Neural crest cell (in vitro differentiated cells): Measurements from ENCODE around the gene UCP3. TPM values are rescaled to one million over a fixed set of nuclear protein-coding genes. Genes with fewer than 3 reads are reported as not detected.

Experiments used
- DNase-seq: peaks from one replicate; pipeline ENCODE4 v3.0.0; 2021; ENCODE audit warnings: low read depth, mixed read lengths, low spot score
- H3K27ac Mint-ChIP-seq: one replicate; pipeline ENCODE4 v1.8.0; 2021; ENCODE audit warnings: mild to moderate bottlenecking, mixed read lengths; ENCODE audit not compliant: unreplicated experiment
- H3K27me3 Mint-ChIP-seq: 2 replicates; pipeline ENCODE4 v1.8.0; 2021; ENCODE audit warnings: low read depth, mild to moderate bottlenecking, mixed read lengths
- H3K36me3 Mint-ChIP-seq: 2 replicates; pipeline ENCODE4 v1.8.0; 2021; ENCODE audit warnings: low read depth, mild to moderate bottlenecking, mixed read lengths
- H3K4me1 Mint-ChIP-seq: 2 replicates; pipeline ENCODE4 v1.8.0; 2021; ENCODE audit warnings: mixed read lengths
- H3K4me3 Mint-ChIP-seq: one replicate; pipeline ENCODE4 v1.8.0; 2021; ENCODE audit warnings: mild to moderate bottlenecking, mixed read lengths
- H3K9me3 Mint-ChIP-seq: 2 replicates; pipeline ENCODE4 v1.8.0; 2021; ENCODE audit warnings: mixed read lengths
- CTCF ChIP-seq: fragments of 200-600 bp; sonication (generic); conservative IDR thresholded peaks from 2 replicates; pipeline ENCODE4 v1.5.0; 2021; ENCODE audit warnings: antibody characterized with exemption, mild to moderate bottlenecking
- total RNA-seq: library from RNA; stranded (reverse); gene quantifications from 2 replicates; pipeline ENCODE4 v1.2.1, GENCODE V29; 2021

Gene UCP3
- total RNA-seq, 1 donor from 2014 or later: 4.0 TPM

- H3K27me3 Mint-ChIP-seq: no peaks in the 10 kb centered on the region
- no peaks in the 10 kb centered on the region for H3K9me3 Mint-ChIP-seq
- H3K4me3 Mint-ChIP-seq: peak overlapping the region; percentile 94
- H3K27ac Mint-ChIP-seq: no peak overlapping the region
- DNase-seq: no peak
- no peak for TF ChIP-seq CTCF
- H3K36me3 Mint-ChIP-seq: peaks cover 17% of the 10 kb centered on the region
- H3K4me1 Mint-ChIP-seq: peaks cover 43% of the 10 kb centered on the region
Measured at GRCh38 chr11:73981051-73981805, 27.7 kb downstream of the UCP3 start.

GRCh38 chr11:73980001-73980961, 28.6 kb downstream of the UCP3 start:
- Mint-ChIP-seq H3K4me3 (peak overlapping the region; percentile 94), H3K9me3 (no peaks in the 10 kb centered on the region), H3K36me3 (peaks cover 21% of the 10 kb centered on the region), H3K27ac (no peak overlapping the region), H3K4me1 (peaks cover 43% of the 10 kb centered on the region), H3K27me3 (no peaks in the 10 kb centered on the region)
- no peak for TF ChIP-seq CTCF
- DNase-seq: no peak

- DNase-seq: no peak
- Mint-ChIP-seq H3K27me3 (no peaks in the 10 kb centered on the region), H3K9me3 (no peaks in the 10 kb centered on the region), H3K36me3 (peaks cover 30% of the 10 kb centered on the region), H3K4me3 (peak overlapping the region; percentile 63), H3K27ac (peak overlapping the region; percentile 28), H3K4me1 (peaks cover 37% of the 10 kb centered on the region)
- TF ChIP-seq CTCF: no peak
Measured at GRCh38 chr11:73978576-73979086, 30.3 kb downstream of the UCP3 start.

GRCh38 chr11:73977856-73978519, 30.9 kb downstream of the UCP3 start:
- DNase-seq: no peak
- Mint-ChIP-seq H3K36me3 (peaks cover 30% of the 10 kb centered on the region), H3K4me1 (peaks cover 32% of the 10 kb centered on the region), H3K27me3 (no peaks in the 10 kb centered on the region), H3K27ac (no peak overlapping the region), H3K9me3 (no peaks in the 10 kb centered on the region), H3K4me3 (peak overlapping the region; percentile 19)
- TF ChIP-seq CTCF: no peak
